ENCODE results near the gene CLEC4E. TPM values are rescaled to one million over a fixed set of nuclear protein-coding genes. Genes with fewer than 3 reads are reported as not detected.

The CLEC4E gene
- total and polyA plus RNA-seq, 2 of the 4 experiments (the other 2 are of a cell fraction) = not detected

DNA sequence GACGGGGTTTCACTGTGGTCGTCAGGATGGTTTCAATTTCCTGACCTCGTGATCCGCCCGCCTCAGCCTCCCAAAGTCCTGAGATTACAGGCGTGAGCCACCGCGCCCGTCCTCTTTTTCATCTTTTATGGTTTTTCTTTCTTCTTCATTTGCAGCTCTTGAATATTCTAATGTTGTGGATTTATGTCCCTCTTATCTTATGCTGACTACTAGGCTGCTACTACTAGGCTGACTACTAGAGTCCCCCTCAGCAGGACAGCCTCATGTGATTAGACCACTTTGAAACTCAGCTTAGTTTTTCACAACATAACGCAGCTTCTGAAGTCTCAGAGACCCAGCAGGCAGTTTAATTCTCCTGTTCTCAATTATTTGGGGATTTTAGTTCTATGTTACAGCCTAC, 857 bp upstream of the CLEC4E start:
- H4K20me1 ChIP-seq (ENCODE audit: insufficient read depth, low read length) = no peaks in the 10 kb centered on the region
- H2BK120ac ChIP-seq (ENCODE audit: low read depth, low read length) = no peak overlapping the region
- no peak overlapping the region for H2AK5ac ChIP-seq (ENCODE audit: low read depth, low read length)
- no peak overlapping the region for H3K4ac ChIP-seq (ENCODE audit: low read depth, low read length)
- no peak for TF ChIP-seq SMC3 (IDR thresholded peaks at IDR 0.05; ENCODE audit: low read depth, low read length)
- TF ChIP-seq MAZ (IDR thresholded peaks at IDR 0.05; ENCODE audit: borderline replicate concordance, low read depth, low read length) = no peak
- no peak for TF ChIP-seq BHLHE40 (IDR thresholded peaks at IDR 0.05; ENCODE audit: low read depth, low read length)
- no peak for TF ChIP-seq NFE2L2 (IDR thresholded peaks at IDR 0.05; ENCODE audit: low read depth, low read length)
- no peak for TF ChIP-seq CEBPB (IDR thresholded peaks at IDR 0.05; ENCODE audit: low read depth, low read length)
- TF ChIP-seq POLR2A (IDR thresholded peaks at IDR 0.05; ENCODE audit: low read depth, low read length) = no peak
- TF ChIP-seq MXI1 (IDR thresholded peaks at IDR 0.05; ENCODE audit: borderline replicate concordance, low read depth, low read length) = no peak
- no peak for TF ChIP-seq CTCF (conservative IDR thresholded peaks at IDR 0.05; ENCODE audit: low read depth, low read length)
- no peak for TF ChIP-seq MAFK (IDR thresholded peaks at IDR 0.05; ENCODE audit: low read depth, low read length)
- no peak for TF ChIP-seq USF2 (IDR thresholded peaks at IDR 0.05; ENCODE audit: low read depth, low read length)
- TF ChIP-seq ELK1 (IDR thresholded peaks at IDR 0.05; ENCODE audit: borderline replicate concordance, low read depth, low read length) = no peak
- dilution Hi-C loops (cut with HindIII; ENCODE audit: low sequenced_read_pairs, unreplicated experiment) = no loop called here
- H3K9me1 ChIP-seq (ENCODE audit: insufficient read depth, low read length) = no peaks in the 10 kb centered on the region
- no peak for DNase-seq
- WGBS, 2 experiments (ENCODE audit: extremely low coverage in 2 of 2, insufficient read length in 1 of 2) = no CpG with 5 or more reads among the region's 10 CpGs
- no peaks in the 10 kb centered on the region for H3K4me1 ChIP-seq (ENCODE audit: control insufficient read depth, insufficient read depth, low read length)
- no peak overlapping the region for H2AFZ ChIP-seq (replicated peaks; ENCODE audit: low read length, poor library complexity)
- no peak overlapping the region for H3K18ac ChIP-seq (ENCODE audit: low read depth, low read length)
- no TSS peak for BruUV-seq (replicated peaks)
- H3K23ac ChIP-seq (ENCODE audit: low read depth, low read length) = no peak overlapping the region
- H2BK15ac ChIP-seq (ENCODE audit: low read depth, low read length) = no peak overlapping the region
- no peak overlapping the region for H4K8ac ChIP-seq (ENCODE audit: low read depth in 2 of 2, low read length in 2 of 2)
- H4K91ac ChIP-seq (ENCODE audit: insufficient read depth, low read depth, low read length) = no peak overlapping the region
- no peaks in the 10 kb centered on the region for H3K27me3 ChIP-seq (ENCODE audit: control insufficient read depth, insufficient read depth, low read length)
- no peak overlapping the region for H4K5ac ChIP-seq (ENCODE audit: low read depth, low read length)
- H3K4me3 ChIP-seq (ENCODE audit: insufficient read depth, low read depth, low read length) = no peak overlapping the region
- no peak overlapping the region for H3K56ac ChIP-seq (ENCODE audit: extremely low read depth, insufficient read depth, low read length)
- H3K27ac ChIP-seq (ENCODE audit: insufficient read depth, low read length) = no peak overlapping the region
- in situ Hi-C loops (cut with MboI; ENCODE audit: low sequenced_read_pairs) = no loop called here
- ChIA-PET CTCF (interaction anchor here (1.0 kb wide), 1 partner anchor 10 kb away, joined by 3 read pairs; no protein-coding TSS in a partner anchor), POLR2A (ENCODE audit: unreplicated experiment) (no interaction called here)
- H3K9ac ChIP-seq (ENCODE audit: low read depth, low read length) = no peak overlapping the region
- no peak overlapping the region for H2BK20ac ChIP-seq (ENCODE audit: low read depth, low read length)
- H3K4me2 ChIP-seq (ENCODE audit: low read depth, low read length) = no peak overlapping the region
- H3K9me3 ChIP-seq (ENCODE audit: control insufficient read depth, insufficient read depth, low read length) = no peaks in the 10 kb centered on the region
- intact Hi-C loops (cut with micrococcal nuclease) = loop anchor here (5.0 to 10.0 kb wide), 2 partner anchors 281 to 353 kb away; partner anchors contain the start of gene A2ML1
- no peak overlapping the region for H2BK5ac ChIP-seq (ENCODE audit: low read depth, low read length, poor library complexity, severe bottlenecking)
- no peak for ATAC-seq (ENCODE audit: low read depth)
- no peak overlapping the region for H2AK9ac ChIP-seq (replicated peaks; ENCODE audit: low read depth, low read length, poor library complexity)
- no peaks in the 10 kb centered on the region for H3K36me3 ChIP-seq (ENCODE audit: control insufficient read depth, insufficient read depth, low read length)
- H3K14ac ChIP-seq (replicated peaks; ENCODE audit: low read depth, low read length) = no peak overlapping the region
- no peaks in the 10 kb centered on the region for H3K79me1 ChIP-seq (ENCODE audit: low read depth in 1 of 2, low read length in 2 of 2)

All from IMR-90 (cell line).